PC-9 (cell line): ENCODE data around the gene LUC7L. TPM values are rescaled to one million over a fixed set of nuclear protein-coding genes. Genes with fewer than 3 reads are reported as not detected.

ENCODE experiments used
- BruUV-seq: library from RNA; stranded (reverse); fragments of 400-500 nt; replicated peaks from 2 replicates; lab custom pipeline; 2021; lab: Mats Ljungman, UMichigan
- CTCF ChIA-PET: fragments of 300-600 bp; sonication (Branson Sonifier 250); formaldehyde crosslinking; loops from one replicate; lab custom pipeline; 2022; ENCODE audit warnings: antibody characterized with exemption; lab: Charles Lee
- POLR2A ChIA-PET: fragments of 300-600 bp; sonication (Branson Sonifier 250); formaldehyde crosslinking; loops from one replicate; lab custom pipeline; 2022; ENCODE audit warnings: antibody characterized with exemption; ENCODE audit not compliant: unreplicated experiment; lab: Charles Lee
- DNase-seq, 2 experiments: peaks; one replicate each; pipeline versions ENCODE4 v3.0.0 to v3.0.0-alpha.2; 2015 to 2022; ENCODE audit warnings: mixed read lengths in 1 of 2
- H2AFZ ChIP-seq: fragments of 200-600 bp; sonication (generic); 2 replicates; pipeline ENCODE4 v1.8.1; 2017; ENCODE audit warnings: antibody characterized with exemption
- H3F3A ChIP-seq: fragments of 200-600 bp; sonication (generic); 2 replicates; pipeline ENCODE4 v1.8.1; 2017; ENCODE audit warnings: antibody characterized with exemption, mild to moderate bottlenecking, low read depth; ENCODE audit not compliant: insufficient read depth
- H3K27ac ChIP-seq: fragments of 200-600 bp; sonication (generic); 2 replicates; pipeline ENCODE4 v1.6.1; 2016; ENCODE audit warnings: mixed run types
- H3K27me3 ChIP-seq: fragments of 200-600 bp; sonication (generic); 2 replicates; pipeline ENCODE4 v1.6.1; 2016; ENCODE audit warnings: low read depth, mixed run types; ENCODE audit not compliant: insufficient read depth
- H3K36me3 ChIP-seq: fragments of 200-600 bp; sonication (generic); 2 replicates; pipeline ENCODE4 v1.6.1; 2016; ENCODE audit warnings: low read depth, mixed run types
- H3K4me1 ChIP-seq: fragments of 200-600 bp; sonication (generic); replicated peaks from 2 replicates; pipeline ENCODE4 v1.6.1; 2016; ENCODE audit warnings: mixed run types; ENCODE audit not compliant: insufficient read depth
- H3K4me2 ChIP-seq: fragments of 200-600 bp; sonication (generic); 2 replicates; pipeline ENCODE4 v1.6.1; 2017; ENCODE audit warnings: mixed run types
- H3K4me3 ChIP-seq: fragments of 200-600 bp; sonication (generic); 2 replicates; pipeline ENCODE4 v1.6.1; 2016; ENCODE audit warnings: mixed run types
- H3K79me2 ChIP-seq: fragments of 200-600 bp; sonication (generic); 2 replicates; pipeline ENCODE4 v1.6.1; 2017; ENCODE audit warnings: low read depth, mixed run types
- H3K9me2 ChIP-seq: fragments of 200-600 bp; sonication (generic); 2 replicates; pipeline ENCODE4 v1.8.1; 2017; ENCODE audit warnings: mild to moderate bottlenecking; ENCODE audit not compliant: insufficient read depth
- H3K9me3 ChIP-seq: fragments of 200-600 bp; sonication (generic); 2 replicates; pipeline ENCODE4 v1.8.1; 2016; ENCODE audit warnings: low read depth; ENCODE audit not compliant: insufficient read depth
- H4K20me1 ChIP-seq: fragments of 200-600 bp; sonication (generic); 2 replicates; pipeline ENCODE4 v1.8.1; 2017; ENCODE audit not compliant: insufficient read depth
- CTCF ChIP-seq: fragments of 200-600 bp; sonication (generic); conservative IDR thresholded peaks from 2 replicates; pipeline ENCODE4 v1.6.1; 2017; ENCODE audit warnings: mixed run types, antibody characterized with exemption, mild to moderate bottlenecking, moderate library complexity
- EZH2 ChIP-seq: fragments of 200-600 bp; sonication (generic); IDR thresholded peaks from 2 replicates; pipeline ENCODE4 v1.8.0; 2017; ENCODE audit warnings: antibody characterized with exemption, low read depth
- intact Hi-C: fragments of 100-400 bp; cut with micrococcal nuclease; formaldehyde crosslinking; loops from one replicate; pipeline ENCODE4 v1.10.0; 2022; ENCODE audit not compliant: unreplicated experiment
- total RNA-seq: library from RNA; stranded (reverse); gene quantifications from 2 replicates; pipeline ENCODE4 v1.2.3, GENCODE V29; 2021

LUC7L gene
- total RNA-seq, 1 experiment from 2014 or later: 64.3 TPM

DNA sequence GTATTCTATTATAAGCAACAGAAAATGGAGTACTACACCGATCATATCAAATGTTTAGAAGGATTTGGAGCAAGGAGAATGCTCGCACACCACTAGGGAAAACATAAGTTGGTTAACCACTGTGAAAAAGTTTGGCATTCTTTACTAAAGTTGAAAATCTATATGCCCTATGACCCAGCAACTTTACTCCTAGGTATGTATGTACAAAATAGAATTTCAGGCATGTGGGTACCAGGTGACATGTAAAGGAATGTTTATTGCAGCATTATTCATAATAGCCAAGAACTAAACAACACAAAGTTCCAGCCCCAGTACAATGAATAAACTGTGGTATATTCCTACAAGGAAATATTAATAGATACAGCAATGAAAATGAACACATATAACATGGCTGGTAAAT, 82.6 kb downstream of the LUC7L start:
- Histone ChIP-seq H3K4me1 (no peaks in the 10 kb centered on the region), H4K20me1 (no peaks in the 10 kb centered on the region), H3K27me3 (no peaks in the 10 kb centered on the region), H3K9me2 (no peaks in the 10 kb centered on the region), H3K4me3 (no peak overlapping the region), H3K79me2 (no peaks in the 10 kb centered on the region), H3K9me3 (no peaks in the 10 kb centered on the region), H2AFZ (no peak overlapping the region), H3K36me3 (no peaks in the 10 kb centered on the region), H3K27ac (no peak overlapping the region), H3K4me2 (no peak overlapping the region), H3F3A (peaks cover 15% of the 10 kb centered on the region; the same call in 1 of the 2 replicates)
- POLR2A ChIA-PET: no interaction called here
- TF ChIP-seq CTCF: no peak
- no peak for TF ChIP-seq EZH2
- CTCF ChIA-PET: no interaction called here
- DNase-seq: no peak
- intact Hi-C loops: no loop called here
- no TSS peak for BruUV-seq

GRCh38 chr16:144797-145252, 84.4 kb downstream of the LUC7L start:
- Histone ChIP-seq H4K20me1 (no peaks in the 10 kb centered on the region), H3K4me3 (no peak overlapping the region), H3K27ac (no peak overlapping the region), H2AFZ (no peak overlapping the region), H3K4me1 (no peaks in the 10 kb centered on the region), H3K4me2 (no peak overlapping the region), H3K36me3 (no peaks in the 10 kb centered on the region), H3F3A (peaks cover 7% of the 10 kb centered on the region; the same call in 1 of the 2 replicates), H3K27me3 (no peaks in the 10 kb centered on the region), H3K9me2 (no peaks in the 10 kb centered on the region), H3K9me3 (no peaks in the 10 kb centered on the region), H3K79me2 (no peaks in the 10 kb centered on the region)
- no peak for TF ChIP-seq EZH2
- TF ChIP-seq CTCF: no peak
- CTCF ChIA-PET: no interaction called here
- DNase-seq: no peak
- POLR2A ChIA-PET: no interaction called here
- intact Hi-C loops: no loop called here
- BruUV-seq: no TSS peak

GRCh38 chr16:143456-143855, 85.8 kb downstream of the LUC7L start:
- no TSS peak for BruUV-seq
- intact Hi-C loops: no loop called here
- Histone ChIP-seq H3K36me3 (no peaks in the 10 kb centered on the region), H3K27me3 (no peaks in the 10 kb centered on the region), H2AFZ (no peak overlapping the region), H3K9me2 (no peaks in the 10 kb centered on the region), H3K4me3 (no peak overlapping the region), H3K27ac (no peak overlapping the region), H3K4me2 (no peak overlapping the region), H3K4me1 (no peaks in the 10 kb centered on the region), H3K9me3 (no peaks in the 10 kb centered on the region), H3K79me2 (no peaks in the 10 kb centered on the region), H3F3A (peaks cover 14% of the 10 kb centered on the region; the same call in 1 of the 2 replicates), H4K20me1 (no peaks in the 10 kb centered on the region)
- DNase-seq: no peak
- TF ChIP-seq EZH2 (no peak), CTCF (no peak)
- ChIA-PET POLR2A (interaction anchor here (0.7 kb wide), 1 partner anchor 23 kb away, joined by 5 read pairs; no protein-coding TSS in a partner anchor), CTCF (no interaction called here)
